ENCODE measurements around the gene ERBB4. TPM values are rescaled to one million over a fixed set of nuclear protein-coding genes. Genes with fewer than 3 reads are reported as not detected.

ERBB4 gene
- total and polyA plus RNA-seq, 10 of the 15 experiments (the other 5 are each of a cell fraction or from before 2014, with no cell fraction given), result under 0.01 to 0.23 (median 0.01) TPM; not detected in 4

- TF ChIP-seq USF2 (IDR thresholded peaks at IDR 0.05; ENCODE audit: borderline replicate concordance, low read depth, low read length) (no peak), NR2C1 (IDR thresholded peaks at IDR 0.05) (no peak), KLF5 (IDR thresholded peaks at IDR 0.05; ENCODE audit: partially characterized antibody) (no peak), FOXK2 (IDR thresholded peaks at IDR 0.05) (no peak), TCF3 (IDR thresholded peaks at IDR 0.05; ENCODE audit: borderline replicate concordance, insufficient read depth, low read depth, low read length) (no peak), ZBED1 (IDR thresholded peaks at IDR 0.05; ENCODE audit: borderline replicate concordance) (no peak)
- TF ChIP-seq, protein P1, sequence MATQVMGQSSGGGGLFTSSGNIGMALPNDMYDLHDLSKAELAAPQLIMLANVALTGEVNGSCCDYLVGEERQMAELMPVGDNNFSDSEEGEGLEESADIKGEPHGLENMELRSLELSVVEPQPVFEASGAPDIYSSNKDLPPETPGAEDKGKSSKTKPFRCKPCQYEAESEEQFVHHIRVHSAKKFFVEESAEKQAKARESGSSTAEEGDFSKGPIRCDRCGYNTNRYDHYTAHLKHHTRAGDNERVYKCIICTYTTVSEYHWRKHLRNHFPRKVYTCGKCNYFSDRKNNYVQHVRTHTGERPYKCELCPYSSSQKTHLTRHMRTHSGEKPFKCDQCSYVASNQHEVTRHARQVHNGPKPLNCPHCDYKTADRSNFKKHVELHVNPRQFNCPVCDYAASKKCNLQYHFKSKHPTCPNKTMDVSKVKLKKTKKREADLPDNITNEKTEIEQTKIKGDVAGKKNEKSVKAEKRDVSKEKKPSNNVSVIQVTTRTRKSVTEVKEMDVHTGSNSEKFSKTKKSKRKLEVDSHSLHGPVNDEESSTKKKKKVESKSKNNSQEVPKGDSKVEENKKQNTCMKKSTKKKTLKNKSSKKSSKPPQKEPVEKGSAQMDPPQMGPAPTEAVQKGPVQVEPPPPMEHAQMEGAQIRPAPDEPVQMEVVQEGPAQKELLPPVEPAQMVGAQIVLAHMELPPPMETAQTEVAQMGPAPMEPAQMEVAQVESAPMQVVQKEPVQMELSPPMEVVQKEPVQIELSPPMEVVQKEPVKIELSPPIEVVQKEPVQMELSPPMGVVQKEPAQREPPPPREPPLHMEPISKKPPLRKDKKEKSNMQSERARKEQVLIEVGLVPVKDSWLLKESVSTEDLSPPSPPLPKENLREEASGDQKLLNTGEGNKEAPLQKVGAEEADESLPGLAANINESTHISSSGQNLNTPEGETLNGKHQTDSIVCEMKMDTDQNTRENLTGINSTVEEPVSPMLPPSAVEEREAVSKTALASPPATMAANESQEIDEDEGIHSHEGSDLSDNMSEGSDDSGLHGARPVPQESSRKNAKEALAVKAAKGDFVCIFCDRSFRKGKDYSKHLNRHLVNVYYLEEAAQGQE (IDR thresholded peaks at IDR 0.05; ENCODE audit: low read depth, low read length), result no peak
- TF ChIP-seq, protein P2, sequence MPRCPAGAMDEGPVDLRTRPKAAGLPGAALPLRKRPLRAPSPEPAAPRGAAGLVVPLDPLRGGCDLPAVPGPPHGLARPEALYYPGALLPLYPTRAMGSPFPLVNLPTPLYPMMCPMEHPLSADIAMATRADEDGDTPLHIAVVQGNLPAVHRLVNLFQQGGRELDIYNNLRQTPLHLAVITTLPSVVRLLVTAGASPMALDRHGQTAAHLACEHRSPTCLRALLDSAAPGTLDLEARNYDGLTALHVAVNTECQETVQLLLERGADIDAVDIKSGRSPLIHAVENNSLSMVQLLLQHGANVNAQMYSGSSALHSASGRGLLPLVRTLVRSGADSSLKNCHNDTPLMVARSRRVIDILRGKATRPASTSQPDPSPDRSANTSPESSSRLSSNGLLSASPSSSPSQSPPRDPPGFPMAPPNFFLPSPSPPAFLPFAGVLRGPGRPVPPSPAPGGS (IDR thresholded peaks at IDR 0.05; ENCODE audit: borderline replicate concordance, insufficient read depth, low read depth, low read length, poor library complexity, severe bottlenecking), result no peak
These were observed 368.2 kb downstream of the ERBB4 start (continued) for GRCh38 chr2:212170382-212170781.
